ENCODE measurements around the gene CDCA4. TPM values are rescaled to one million over a fixed set of nuclear protein-coding genes. Genes with fewer than 3 reads are reported as not detected.

CDCA4 gene
- total RNA-seq, 4 donors from 2014 or later, result 15.3 to 35.0 (median 23.3) TPM

DNA sequence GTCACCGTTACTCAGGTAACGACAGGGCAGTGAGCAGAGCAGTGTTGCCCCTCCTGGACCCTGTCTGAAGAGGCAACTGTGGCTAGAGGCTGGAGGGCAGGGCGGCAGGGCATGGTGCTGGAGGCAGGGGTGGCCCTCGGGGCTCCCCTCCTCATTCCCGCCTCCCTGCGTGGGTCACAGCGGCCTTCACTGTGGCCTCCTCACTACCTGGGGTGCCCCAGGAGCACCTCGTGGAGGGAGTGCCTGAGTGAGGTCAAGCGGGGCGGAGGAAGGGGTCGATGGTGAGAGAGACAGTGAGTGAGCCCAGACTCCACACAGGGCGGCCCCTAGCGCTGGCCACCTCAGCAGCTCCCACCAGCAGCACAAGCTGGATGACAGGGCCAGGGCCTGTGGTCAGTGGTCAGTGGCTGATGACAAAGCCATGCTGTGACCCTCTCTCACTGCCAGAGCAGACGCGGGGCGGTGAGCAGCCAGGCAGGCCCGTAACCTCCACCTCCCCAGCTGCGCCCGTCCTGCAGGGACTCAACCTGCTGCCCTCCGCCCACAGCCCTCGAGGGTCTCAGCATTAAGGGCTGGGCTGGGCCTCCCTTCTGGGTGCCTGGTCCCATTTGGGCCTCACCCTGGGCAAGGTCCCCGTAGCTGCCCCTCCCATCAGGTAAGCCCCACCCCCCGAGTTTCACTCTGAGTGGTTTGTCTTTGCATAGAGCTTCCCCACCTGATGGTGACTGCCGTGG is 26.6 kb upstream of the CDCA4 start:
- H3K4me1 ChIP-seq, result peaks cover 0 to 41% (median 4%) of the 10 kb centered on the region in 3 donors
- H3K27me3 ChIP-seq, result peaks cover 0 to 9% (median 0%) of the 10 kb centered on the region in 4 donors
- no peaks in the 10 kb centered on the region for H3K9me3 ChIP-seq
- H3K36me3 ChIP-seq, result no peaks in the 10 kb centered on the region
- intact Hi-C loops (cut with DNase I), result loop anchor here (2.0 to 5.0 kb wide), 2 partner anchors 71 to 150 kb away; no protein-coding TSS in a partner anchor
- DNase-seq, result no peak
- H3K4me3 ChIP-seq, result no peak overlapping the region
- 58 to 85% methylated on average over 8 of the region's 24 CpGs for WGBS, 2 donors
- H3K27ac ChIP-seq, result no peak overlapping the region
- TF ChIP-seq, protein P1, sequence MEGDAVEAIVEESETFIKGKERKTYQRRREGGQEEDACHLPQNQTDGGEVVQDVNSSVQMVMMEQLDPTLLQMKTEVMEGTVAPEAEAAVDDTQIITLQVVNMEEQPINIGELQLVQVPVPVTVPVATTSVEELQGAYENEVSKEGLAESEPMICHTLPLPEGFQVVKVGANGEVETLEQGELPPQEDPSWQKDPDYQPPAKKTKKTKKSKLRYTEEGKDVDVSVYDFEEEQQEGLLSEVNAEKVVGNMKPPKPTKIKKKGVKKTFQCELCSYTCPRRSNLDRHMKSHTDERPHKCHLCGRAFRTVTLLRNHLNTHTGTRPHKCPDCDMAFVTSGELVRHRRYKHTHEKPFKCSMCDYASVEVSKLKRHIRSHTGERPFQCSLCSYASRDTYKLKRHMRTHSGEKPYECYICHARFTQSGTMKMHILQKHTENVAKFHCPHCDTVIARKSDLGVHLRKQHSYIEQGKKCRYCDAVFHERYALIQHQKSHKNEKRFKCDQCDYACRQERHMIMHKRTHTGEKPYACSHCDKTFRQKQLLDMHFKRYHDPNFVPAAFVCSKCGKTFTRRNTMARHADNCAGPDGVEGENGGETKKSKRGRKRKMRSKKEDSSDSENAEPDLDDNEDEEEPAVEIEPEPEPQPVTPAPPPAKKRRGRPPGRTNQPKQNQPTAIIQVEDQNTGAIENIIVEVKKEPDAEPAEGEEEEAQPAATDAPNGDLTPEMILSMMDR (IDR thresholded peaks at IDR 0.05), result no peak
- TF ChIP-seq POLR2A (IDR thresholded peaks at IDR 0.05), result no peak

DNA sequence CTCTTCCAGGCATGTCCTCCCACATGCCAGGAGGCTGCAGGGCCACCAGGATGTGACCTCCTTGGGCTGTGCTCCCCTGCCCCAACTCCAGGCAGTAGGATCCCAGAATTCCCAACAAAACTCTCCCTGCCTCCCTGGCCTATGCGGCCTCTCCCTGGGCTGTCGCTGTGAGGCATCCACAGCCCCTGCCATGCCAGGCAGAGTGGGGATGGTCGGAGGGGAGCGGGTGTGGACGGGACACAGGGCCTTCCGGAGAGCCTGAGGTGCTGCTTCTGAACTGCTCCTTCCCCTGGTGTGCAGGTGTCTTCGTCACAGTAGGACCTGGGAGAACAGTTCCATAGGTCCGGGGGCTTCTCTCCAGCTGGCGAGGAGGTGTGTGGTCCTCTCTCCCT is 26.0 kb upstream of the CDCA4 start:
- H3K4me1 ChIP-seq, result peaks cover 0 to 47% (median 4%) of the 10 kb centered on the region in 3 donors
- peaks cover 0 to 9% (median 0%) of the 10 kb centered on the region in 4 donors for H3K27me3 ChIP-seq
- no peak overlapping the region for H3K4me3 ChIP-seq
- WGBS, 2 donors, result no CpG with 5 or more reads among the region's 9 CpGs
- no peak for DNase-seq
- TF ChIP-seq, protein P1 (IDR thresholded peaks at IDR 0.05), result no peak
- TF ChIP-seq POLR2A (IDR thresholded peaks at IDR 0.05), result no peak
- no peaks in the 10 kb centered on the region for H3K9me3 ChIP-seq
- no peaks in the 10 kb centered on the region for H3K36me3 ChIP-seq
- no peak overlapping the region for H3K27ac ChIP-seq
- intact Hi-C loops (cut with DNase I), result loop anchor here (2.0 to 5.0 kb wide), 2 partner anchors 70 to 150 kb away; no protein-coding TSS in a partner anchor

DNA sequence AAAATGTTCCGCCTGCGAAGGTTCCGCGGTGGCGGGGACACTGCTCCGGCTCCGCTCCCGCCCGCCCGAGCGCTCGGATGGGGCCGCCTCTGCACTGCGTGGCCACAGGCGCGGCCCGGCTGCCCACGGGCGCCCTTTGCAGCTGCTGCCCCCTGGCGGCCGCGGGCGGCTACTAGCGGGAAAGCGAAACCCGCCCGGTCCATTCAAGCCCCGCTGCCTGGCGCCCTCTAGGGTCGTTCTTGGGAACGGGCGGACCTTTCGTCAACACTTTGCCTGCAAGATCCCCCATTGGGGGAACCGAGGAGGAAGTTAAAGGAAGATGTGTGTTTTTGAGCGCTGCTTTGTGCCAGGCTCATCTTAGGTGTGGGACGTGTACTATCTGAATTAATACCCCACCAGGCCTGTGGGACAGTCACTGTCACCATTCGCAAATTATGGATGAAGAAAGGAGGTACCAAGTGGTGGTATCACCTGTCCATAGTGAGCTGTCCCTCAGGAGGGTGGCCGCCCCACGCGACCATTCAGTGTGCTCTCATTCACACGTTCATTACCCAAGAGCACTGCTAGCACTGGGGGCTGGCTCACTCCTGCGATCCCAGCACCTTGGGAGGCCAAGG is 24.9 kb upstream of the CDCA4 start:
- no peaks in the 10 kb centered on the region for H3K9me3 ChIP-seq
- no peaks in the 10 kb centered on the region for H3K36me3 ChIP-seq
- TF ChIP-seq POLR2A (IDR thresholded peaks at IDR 0.05), result no peak
- TF ChIP-seq, protein P1 (IDR thresholded peaks at IDR 0.05), result peak; percentile 100
- 5 to 60% methylated on average over 1 to 23 of the region's 42 CpGs for WGBS, 2 donors
- H3K4me3 ChIP-seq, result peak overlapping the region in 1 of 4 donors; percentile 19
- DNase-seq, result peak; percentile 56
- intact Hi-C loops (cut with DNase I), result loop anchor here (2.0 to 5.0 kb wide), 2 partner anchors 69 to 149 kb away; no protein-coding TSS in a partner anchor
- no peak overlapping the region for H3K27ac ChIP-seq
- peaks cover 0 to 9% (median 0%) of the 10 kb centered on the region in 4 donors for H3K27me3 ChIP-seq
- H3K4me1 ChIP-seq, result peaks cover 0 to 54% (median 4%) of the 10 kb centered on the region in 3 donors

DNA sequence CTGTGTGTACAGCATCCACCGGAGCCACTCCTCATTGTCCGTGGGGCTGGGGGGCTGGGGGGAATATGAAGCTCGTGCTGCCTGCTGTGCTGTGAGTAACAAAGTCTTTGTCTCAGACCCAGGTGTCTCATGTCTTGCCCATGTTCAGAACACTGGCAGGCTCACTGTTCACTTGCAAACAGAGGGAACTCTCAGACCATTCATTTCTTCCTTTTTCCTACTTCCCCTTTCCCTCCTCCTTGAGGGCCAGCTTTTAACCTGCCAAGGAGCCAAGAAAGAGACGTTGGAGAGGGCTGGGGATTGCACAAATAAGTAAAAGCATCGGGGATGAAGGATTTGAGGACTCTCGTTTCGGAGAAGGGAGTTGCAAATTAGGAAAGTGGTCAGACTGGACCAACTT is 22.8 kb upstream of the CDCA4 start:
- Histone ChIP-seq H3K4me1 (peaks cover 0 to 45% (median 0%) of the 10 kb centered on the region in 3 donors), H3K9me3 (no peaks in the 10 kb centered on the region), H3K27me3 (peaks cover 0 to 9% (median 0%) of the 10 kb centered on the region in 4 donors), H3K27ac (no peak overlapping the region), H3K4me3 (no peak overlapping the region), H3K36me3 (no peaks in the 10 kb centered on the region)
- intact Hi-C loops (cut with DNase I), result no loop called here
- 58 to 72% methylated on average over 6 to 7 of the region's 7 CpGs for WGBS, 2 donors
- no peak for TF ChIP-seq POLR2A (IDR thresholded peaks at IDR 0.05)
- TF ChIP-seq, protein P1 (IDR thresholded peaks at IDR 0.05), result no peak
- DNase-seq, result no peak

DNA sequence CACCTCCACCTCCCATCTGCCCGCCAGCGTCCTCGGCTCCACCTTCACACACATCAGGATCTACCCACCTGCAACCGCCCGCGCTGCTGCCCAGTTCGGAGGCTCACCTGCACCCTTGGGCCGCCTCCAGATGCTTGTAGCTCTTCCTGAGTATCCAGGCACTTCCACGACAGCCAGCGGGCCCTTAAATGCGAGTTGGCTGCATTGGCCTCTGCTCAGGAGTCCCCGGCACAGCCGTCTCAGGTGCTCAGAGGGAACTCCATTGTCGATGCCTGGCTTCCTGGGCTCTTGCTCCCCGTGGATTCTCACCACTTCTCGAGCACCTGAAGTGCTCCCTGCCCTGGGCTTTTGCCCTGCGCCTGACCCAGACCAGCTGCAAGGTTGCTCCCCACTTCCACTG is 21.9 kb upstream of the CDCA4 start:
- 81 to 94% methylated on average over 12 to 13 of the region's 17 CpGs for WGBS, 2 donors
- H3K27me3 ChIP-seq, result peaks cover 0 to 7% (median 0%) of the 10 kb centered on the region in 4 donors
- TF ChIP-seq, protein P1 (IDR thresholded peaks at IDR 0.05), result no peak
- TF ChIP-seq POLR2A (IDR thresholded peaks at IDR 0.05), result no peak
- H3K36me3 ChIP-seq, result no peaks in the 10 kb centered on the region
- intact Hi-C loops (cut with DNase I), result no loop called here
- H3K4me1 ChIP-seq, result peaks cover 0 to 45% (median 0%) of the 10 kb centered on the region in 3 donors
- H3K4me3 ChIP-seq, result no peak overlapping the region
- peak overlapping the region in 1 of 4 donors; percentile 83 for H3K27ac ChIP-seq
- no peak for DNase-seq
- no peaks in the 10 kb centered on the region for H3K9me3 ChIP-seq

Measured in esophagus squamous epithelium (tissue), 5 donors.